Measurements from ENCODE around the gene PRCD.

Gene PRCD

GRCh38 chr17:76570877-76571471, 31.1 kb downstream of the PRCD start:
- DNase-seq (ENCODE audit: low spot score), result no peak

GRCh38 chr17:76572201-76572910, 32.5 kb downstream of the PRCD start:
- DNase-seq (ENCODE audit: low spot score), result no peak

GRCh38 chr17:76573096-76573495, 33.3 kb downstream of the PRCD start:
- no peak for DNase-seq (ENCODE audit: low spot score)

- DNase-seq (ENCODE audit: low spot score), result no peak
These were observed 34.3 kb downstream of the PRCD start for GRCh38 chr17:76574166-76574565.

GRCh38 chr17:76575570-76575969, 35.7 kb downstream of the PRCD start:
- no peak for DNase-seq (ENCODE audit: low spot score)

GRCh38 chr17:76576189-76576588, 36.3 kb downstream of the PRCD start:
- no peak for DNase-seq (ENCODE audit: low spot score)

DNA sequence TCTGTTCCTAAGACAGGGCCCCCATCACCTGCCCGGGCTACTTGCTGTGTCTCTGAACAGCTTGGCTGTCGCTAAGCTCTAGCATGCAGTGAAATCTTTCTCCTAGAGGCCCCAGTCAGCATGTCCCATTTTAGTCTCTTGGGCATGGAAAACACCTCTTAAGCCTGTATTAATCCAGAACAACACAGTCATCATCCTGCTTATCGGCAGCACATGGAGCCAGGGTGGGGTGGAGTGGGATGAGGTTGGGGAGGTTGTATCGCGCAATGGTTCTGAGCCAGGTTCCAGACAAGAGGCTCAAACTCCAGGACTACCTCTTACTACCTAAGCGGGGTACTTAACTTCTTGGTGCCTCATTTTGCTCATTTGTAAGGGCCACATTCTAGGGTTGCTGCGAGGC, 38.0 kb downstream of the PRCD start:
- DNase-seq (ENCODE audit: low spot score), result no peak

- no peak for DNase-seq (ENCODE audit: low spot score)
These were observed 38.5 kb downstream of the PRCD start for GRCh38 chr17:76578376-76578775.

DNA sequence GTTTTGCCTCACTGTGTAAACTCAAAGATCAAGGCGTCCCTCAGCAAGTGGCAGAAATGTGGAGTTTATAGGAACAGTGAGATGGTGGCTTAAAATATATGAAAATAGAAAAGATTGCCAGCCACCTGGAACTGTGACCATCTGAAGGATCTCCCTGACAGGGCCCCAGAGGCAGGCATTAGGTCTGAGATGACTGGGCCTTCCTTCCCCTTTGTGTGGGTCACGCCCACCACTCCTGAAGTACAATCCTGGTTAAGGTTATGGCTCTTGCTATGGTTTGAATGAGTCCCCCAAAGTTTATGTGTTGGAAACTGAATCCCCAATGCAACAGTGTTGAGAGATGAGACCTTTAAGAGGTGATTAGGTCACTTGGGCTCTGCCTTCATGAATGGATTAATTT, 39.4 kb downstream of the PRCD start:
- no peak for DNase-seq (ENCODE audit: low spot score)

GRCh38 chr17:76581515-76581914, 41.7 kb downstream of the PRCD start:
- DNase-seq (ENCODE audit: low spot score), result no peak

DNA sequence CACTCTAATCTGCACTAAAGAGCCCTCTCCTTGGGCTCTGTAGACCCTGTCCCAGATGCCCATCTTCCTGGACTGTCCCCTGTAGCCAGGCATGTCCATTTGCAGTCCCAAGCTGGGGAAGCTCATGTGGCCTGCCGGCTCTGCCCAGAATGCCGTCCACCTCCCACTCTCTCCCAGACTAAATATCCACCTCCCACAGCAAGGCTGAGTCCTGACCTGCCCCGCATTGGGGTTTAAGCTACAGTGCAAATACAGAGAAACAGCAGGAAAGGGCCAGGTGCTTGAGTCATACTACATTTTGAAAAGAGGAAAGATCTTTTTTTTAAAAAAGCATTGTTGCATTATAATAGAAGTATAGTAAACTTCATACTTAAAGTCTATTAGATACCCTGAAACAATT, 42.8 kb downstream of the PRCD start:
- DNase-seq (ENCODE audit: low spot score), result no peak

DNA sequence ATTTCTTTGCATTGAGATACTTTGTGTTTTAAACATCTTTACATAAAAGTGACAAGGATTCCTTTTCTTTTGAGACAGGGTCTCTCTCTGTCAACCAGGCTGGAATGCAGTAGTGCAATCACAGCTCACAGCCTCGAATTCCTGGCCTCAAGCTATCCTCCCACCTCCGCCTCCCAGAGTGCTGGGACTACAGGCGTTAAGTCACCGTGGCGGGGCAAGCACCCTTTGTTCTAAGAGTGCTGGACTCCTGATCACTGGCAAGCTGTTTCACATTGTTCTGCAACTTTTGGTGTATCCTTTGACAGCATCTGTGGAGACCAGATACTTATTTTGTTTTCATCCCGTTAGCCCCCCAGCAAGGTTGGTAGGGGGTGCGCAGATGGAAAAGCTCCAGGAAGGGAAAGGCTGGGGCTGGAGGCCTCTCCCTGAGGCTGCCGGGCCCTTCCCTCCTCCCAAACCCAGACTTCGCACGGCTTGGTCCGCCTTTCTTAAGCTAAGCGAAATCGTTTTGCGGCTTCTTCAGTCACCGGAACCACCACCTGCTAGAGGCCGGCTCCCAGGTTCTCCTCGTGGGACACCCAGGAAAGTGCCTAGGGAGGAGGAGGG, 44.7 kb downstream of the PRCD start:
- no peak for DNase-seq (ENCODE audit: low spot score)

- DNase-seq (ENCODE audit: low spot score), result no peak
These were observed 45.3 kb downstream of the PRCD start for GRCh38 chr17:76585033-76585648.

- DNase-seq (ENCODE audit: low spot score), result no peak
These were observed 46.1 kb downstream of the PRCD start, which contains the start of gene ST6GALNAC2 for GRCh38 chr17:76585649-76586593. TSS of gene ST6GALNAC2 (minus strand) at chr17:76585860. CDS start at chr17:76585808, 52 bp downstream.

DNA sequence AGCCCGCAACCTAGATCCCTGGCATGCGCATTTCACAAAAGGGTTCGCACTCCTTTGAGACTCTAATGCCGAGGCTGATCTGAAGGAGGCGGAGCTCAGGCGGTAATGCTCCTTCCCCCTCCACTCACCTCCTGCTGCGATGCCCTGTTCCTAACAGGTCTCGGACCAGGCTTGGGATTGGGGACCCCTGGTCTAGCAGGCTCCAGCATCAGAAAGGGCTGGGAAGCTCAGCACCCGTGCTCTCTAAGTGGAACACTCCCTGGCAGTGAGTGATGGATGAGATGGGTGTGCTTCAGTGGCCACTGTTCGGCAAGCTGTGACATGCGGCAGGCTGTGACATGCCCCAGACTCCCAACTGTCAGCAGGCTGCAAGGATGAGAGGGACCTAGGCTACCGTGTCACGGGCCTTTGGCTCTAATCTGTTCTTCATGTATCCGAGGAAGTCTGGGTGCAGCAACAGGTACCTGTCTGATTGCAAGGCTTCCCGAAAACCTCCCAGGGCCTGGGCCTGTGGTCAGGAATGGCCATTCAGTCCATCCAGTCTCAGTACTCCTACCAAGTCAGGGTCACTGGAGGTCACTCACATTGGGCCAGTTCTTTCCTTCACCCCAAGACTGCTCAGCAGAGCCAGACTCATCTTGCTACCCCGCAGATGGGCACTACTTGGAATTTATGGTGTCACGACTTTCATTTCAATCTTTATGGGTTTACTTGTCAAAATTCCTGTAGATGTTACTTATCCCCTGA, 47.1 kb downstream of the PRCD start:
- no peak for DNase-seq (ENCODE audit: low spot score)

DNA sequence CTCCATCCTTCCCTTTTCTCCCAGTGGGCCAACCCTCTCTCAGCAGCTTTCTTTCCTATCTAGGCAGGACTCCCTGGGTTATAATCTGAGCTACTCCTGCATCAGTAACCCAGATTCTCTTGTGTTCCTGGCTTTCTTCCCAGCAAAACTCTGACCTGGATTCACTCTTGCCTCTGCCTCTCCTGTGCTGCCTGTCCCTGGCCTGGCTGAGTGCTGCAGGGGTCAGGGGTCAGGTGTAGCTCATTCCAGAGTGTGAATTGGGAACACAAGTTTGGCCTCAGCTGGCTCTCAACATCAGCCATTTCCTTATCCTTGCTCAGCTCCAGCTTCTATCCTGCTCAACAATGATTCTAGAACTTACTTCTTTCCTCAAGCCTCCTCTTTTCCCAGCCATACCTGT, 48.3 kb downstream of the PRCD start:
- no peak for DNase-seq (ENCODE audit: low spot score)

DNA sequence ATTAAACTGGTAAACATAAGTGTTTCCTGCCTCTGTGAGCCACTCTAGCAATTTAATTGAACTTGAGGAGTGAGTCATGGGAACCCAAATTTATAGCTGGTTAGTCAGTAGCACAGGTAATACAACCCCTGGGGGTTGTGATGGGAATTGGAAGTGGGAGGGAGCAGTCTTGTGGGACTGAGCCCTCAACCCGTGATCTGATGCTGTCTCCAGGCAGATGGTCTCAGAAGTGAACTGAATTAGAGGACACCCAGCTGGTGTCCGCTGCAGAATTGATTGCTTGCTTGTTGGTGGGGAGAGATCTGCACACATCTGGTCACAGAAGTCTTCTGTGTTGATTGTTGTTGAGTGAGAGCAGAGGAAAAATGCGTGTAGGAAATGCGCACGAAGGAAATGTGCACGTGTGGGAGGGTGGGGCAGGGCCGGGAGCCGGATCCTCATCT, 53.6 kb downstream of the PRCD start:
- no peak for DNase-seq (ENCODE audit: low spot score)

- DNase-seq (ENCODE audit: low spot score), result no peak
These were observed 54.1 kb downstream of the PRCD start for GRCh38 chr17:76593959-76594358.

DNA sequence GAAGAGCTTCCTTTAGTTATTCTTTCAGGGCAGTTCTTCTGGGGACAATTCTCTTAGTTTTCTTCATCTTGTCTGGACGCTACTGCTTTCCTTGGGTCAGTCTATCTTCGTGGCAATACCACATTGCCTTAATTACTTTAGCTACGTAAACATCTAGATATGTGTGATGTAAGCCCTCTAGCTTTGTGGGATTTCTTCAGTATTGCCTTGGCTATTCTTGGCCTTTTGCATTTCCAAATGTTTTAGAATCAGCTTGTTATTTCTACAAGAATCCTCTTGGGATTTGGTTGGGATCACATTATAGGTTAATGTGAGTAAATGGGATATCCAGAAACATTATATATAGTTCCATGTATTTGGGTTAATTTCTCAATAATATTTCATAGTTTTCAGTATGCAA, 54.8 kb downstream of the PRCD start:
- DNase-seq (ENCODE audit: low spot score), result no peak
